Astrocyte (in vitro differentiated cells and primary cell): Measurements from ENCODE around the gene NLRP12. TPM values are rescaled to one million over a fixed set of nuclear protein-coding genes. Genes with fewer than 3 reads are reported as not detected.

ENCODE experiments used
- DNase-seq: peaks from one replicate; pipeline ENCODE4 v3.0.0-alpha.2; 2010; ENCODE audit warnings: low read depth
- FAIRE-seq: peaks from 2 replicates; lab custom pipeline; 2011; peaks lifted over from hg19 to GRCh38; lab: Jason Lieb, UNC
- H2AFZ ChIP-seq: 2 replicates; pipeline ENCODE4 v1.6.0; 2012; ENCODE audit warnings: low read depth, low read length, inconsistent platforms
- H3K27ac ChIP-seq: 2 replicates; pipeline ENCODE4 v1.5.1; 2011; ENCODE audit warnings: low read depth, low read length, inconsistent platforms
- H3K27me3 ChIP-seq: 2 replicates; pipeline ENCODE4 v1.6.0; 2011; ENCODE audit warnings: low read length, inconsistent platforms; ENCODE audit not compliant: insufficient read depth
- H3K36me3 ChIP-seq: 2 replicates; pipeline ENCODE4 v1.5.1; 2011; ENCODE audit warnings: low read length, inconsistent platforms; ENCODE audit not compliant: insufficient read depth
- H3K4me1 ChIP-seq: 2 replicates; pipeline ENCODE4 v1.5.1; 2011; ENCODE audit warnings: low read length, inconsistent platforms; ENCODE audit not compliant: insufficient read depth
- H3K4me2 ChIP-seq: 2 replicates; pipeline ENCODE4 v1.6.0; 2012; ENCODE audit warnings: low read length, inconsistent platforms
- H3K4me3 ChIP-seq: 2 replicates; pipeline ENCODE4 v1.5.1; 2011; ENCODE audit warnings: low read depth, mild to moderate bottlenecking, low read length, inconsistent platforms; ENCODE audit not compliant: insufficient read depth
- H3K79me2 ChIP-seq: 2 replicates; pipeline ENCODE4 v1.6.0; 2012; ENCODE audit warnings: mild to moderate bottlenecking, low read length, inconsistent platforms; ENCODE audit not compliant: insufficient read depth
- H3K9ac ChIP-seq: 2 replicates; pipeline ENCODE4 v1.6.0; 2012; ENCODE audit warnings: mild to moderate bottlenecking, low read length, inconsistent platforms
- H3K9me3 ChIP-seq: 2 replicates; pipeline ENCODE4 v1.5.1; 2012; ENCODE audit warnings: low read depth, mild to moderate bottlenecking, low read length, inconsistent platforms; ENCODE audit not compliant: insufficient read depth
- H4K20me1 ChIP-seq: 2 replicates; pipeline ENCODE4 v1.6.0; 2012; ENCODE audit warnings: low read length, inconsistent platforms; ENCODE audit not compliant: insufficient read depth
- H3K27ac Mint-ChIP-seq: one replicate; pipeline ENCODE4 v1.8.0; 2021; ENCODE audit warnings: mild to moderate bottlenecking, mixed read lengths; ENCODE audit not compliant: unreplicated experiment
- H3K27me3 Mint-ChIP-seq: one replicate; pipeline ENCODE4 v1.8.0; 2021; ENCODE audit warnings: low read depth, mixed read lengths; ENCODE audit not compliant: unreplicated experiment
- H3K36me3 Mint-ChIP-seq: one replicate; pipeline ENCODE4 v1.8.0; 2021; ENCODE audit warnings: low read depth, mixed read lengths; ENCODE audit not compliant: unreplicated experiment
- H3K4me1 Mint-ChIP-seq: one replicate; pipeline ENCODE4 v1.8.0; 2021; ENCODE audit warnings: low read depth, mixed read lengths; ENCODE audit not compliant: unreplicated experiment
- H3K4me3 Mint-ChIP-seq: one replicate; pipeline ENCODE4 v1.8.0; 2021; ENCODE audit warnings: mild to moderate bottlenecking, moderate library complexity, mixed read lengths; ENCODE audit not compliant: unreplicated experiment
- H3K9me3 Mint-ChIP-seq: one replicate; pipeline ENCODE4 v1.8.0; 2021; ENCODE audit warnings: mild to moderate bottlenecking, mixed read lengths; ENCODE audit not compliant: unreplicated experiment
- EZH2 ChIP-seq: IDR thresholded peaks from 2 replicates; pipeline ENCODE4 v1.6.1; 2012; ENCODE audit warnings: mild to moderate bottlenecking, low read length, inconsistent platforms; ENCODE audit not compliant: insufficient read depth
- total RNA-seq: library from RNA; stranded (reverse); gene quantifications from 2 replicates; pipeline ENCODE4 v1.2.1, GENCODE V29; 2021
- TF ChIP-seq, protein P1 (sequence below): IDR thresholded peaks from 2 replicates; pipeline ENCODE4 v1.5.1; 2011; ENCODE audit warnings: low read depth, mild to moderate bottlenecking, inconsistent platforms, low read length, moderate library complexity; ENCODE audit not compliant: insufficient read depth

The NLRP12 gene
- total RNA-seq, 1 donor from 2014 or later, result not detected

DNA sequence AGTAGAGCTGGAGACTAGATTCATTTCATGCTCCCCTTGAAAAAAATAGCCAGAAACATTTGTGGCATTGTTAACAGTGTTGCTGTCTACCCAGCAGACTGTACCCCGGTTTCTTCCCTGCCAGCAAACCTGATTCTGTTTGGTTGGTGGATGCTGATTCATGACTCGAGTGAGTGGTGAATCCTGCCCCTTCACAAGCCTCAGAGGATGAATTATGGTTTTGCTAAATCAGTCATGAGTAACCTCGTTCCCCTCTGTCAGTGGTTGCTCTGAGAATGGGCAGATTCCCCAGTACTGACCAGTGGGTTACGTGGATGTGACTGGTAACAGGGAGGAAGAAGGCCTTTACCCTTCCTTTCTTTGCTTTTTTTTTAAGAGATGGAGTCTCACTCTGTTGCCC, 10.1 kb downstream of the NLRP12 start:
- Histone ChIP-seq H3K27me3 (no peaks in the 10 kb centered on the region), H3K9me3 (no peaks in the 10 kb centered on the region), H3K4me1 (no peaks in the 10 kb centered on the region), H3K9ac (no peak overlapping the region), H3K4me2 (no peak overlapping the region), H3K79me2 (no peaks in the 10 kb centered on the region), H3K36me3 (no peaks in the 10 kb centered on the region), H3K27ac (no peak overlapping the region), H3K4me3 (no peak overlapping the region), H2AFZ (no peak overlapping the region), H4K20me1 (no peaks in the 10 kb centered on the region)
- Mint-ChIP-seq H3K4me3 (no peak overlapping the region), H3K27me3 (peaks cover 2% of the 10 kb centered on the region), H3K27ac (no peak overlapping the region), H3K36me3 (no peaks in the 10 kb centered on the region), H3K9me3 (no peaks in the 10 kb centered on the region), H3K4me1 (no peaks in the 10 kb centered on the region)
- FAIRE-seq (no peak), DNase-seq (peak; percentile 43)
- TF ChIP-seq, protein P1, sequence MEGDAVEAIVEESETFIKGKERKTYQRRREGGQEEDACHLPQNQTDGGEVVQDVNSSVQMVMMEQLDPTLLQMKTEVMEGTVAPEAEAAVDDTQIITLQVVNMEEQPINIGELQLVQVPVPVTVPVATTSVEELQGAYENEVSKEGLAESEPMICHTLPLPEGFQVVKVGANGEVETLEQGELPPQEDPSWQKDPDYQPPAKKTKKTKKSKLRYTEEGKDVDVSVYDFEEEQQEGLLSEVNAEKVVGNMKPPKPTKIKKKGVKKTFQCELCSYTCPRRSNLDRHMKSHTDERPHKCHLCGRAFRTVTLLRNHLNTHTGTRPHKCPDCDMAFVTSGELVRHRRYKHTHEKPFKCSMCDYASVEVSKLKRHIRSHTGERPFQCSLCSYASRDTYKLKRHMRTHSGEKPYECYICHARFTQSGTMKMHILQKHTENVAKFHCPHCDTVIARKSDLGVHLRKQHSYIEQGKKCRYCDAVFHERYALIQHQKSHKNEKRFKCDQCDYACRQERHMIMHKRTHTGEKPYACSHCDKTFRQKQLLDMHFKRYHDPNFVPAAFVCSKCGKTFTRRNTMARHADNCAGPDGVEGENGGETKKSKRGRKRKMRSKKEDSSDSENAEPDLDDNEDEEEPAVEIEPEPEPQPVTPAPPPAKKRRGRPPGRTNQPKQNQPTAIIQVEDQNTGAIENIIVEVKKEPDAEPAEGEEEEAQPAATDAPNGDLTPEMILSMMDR, result no peak
- no peak for TF ChIP-seq EZH2

DNA sequence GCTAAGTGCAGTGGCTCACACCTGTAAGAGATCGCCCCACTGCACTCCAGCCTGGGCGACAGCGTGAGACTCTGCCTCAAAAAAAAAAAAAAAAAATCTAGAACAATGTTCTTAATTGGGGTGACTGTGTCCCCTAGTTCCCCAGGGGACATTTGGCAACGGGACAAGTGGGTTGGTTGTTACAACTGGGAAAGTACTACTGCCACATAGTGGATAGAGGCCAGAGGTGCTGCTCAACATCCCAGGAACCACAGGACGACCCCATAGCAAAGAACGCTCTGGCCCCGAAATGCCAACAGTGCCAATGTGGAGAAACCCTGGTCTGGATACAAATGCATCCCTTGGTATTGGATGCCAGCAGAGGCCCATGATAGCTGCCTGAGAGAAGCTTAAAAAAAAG, 11.8 kb downstream of the NLRP12 start:
- TF ChIP-seq, protein P1, result no peak
- H3K79me2 ChIP-seq, result no peaks in the 10 kb centered on the region
- H3K27ac ChIP-seq, result no peak overlapping the region
- H3K9me3 ChIP-seq, result no peaks in the 10 kb centered on the region
- FAIRE-seq (no peak), DNase-seq (no peak)
- H3K27me3 Mint-ChIP-seq, result peaks cover 2% of the 10 kb centered on the region
- no peaks in the 10 kb centered on the region for H3K4me1 Mint-ChIP-seq
- H3K4me2 ChIP-seq, result no peak overlapping the region
- no peak overlapping the region for H3K9ac ChIP-seq
- no peak overlapping the region for H2AFZ ChIP-seq
- no peaks in the 10 kb centered on the region for H4K20me1 ChIP-seq
- no peaks in the 10 kb centered on the region for H3K36me3 ChIP-seq
- no peak overlapping the region for H3K4me3 Mint-ChIP-seq
- no peak overlapping the region for H3K27ac Mint-ChIP-seq
- H3K4me1 ChIP-seq, result no peaks in the 10 kb centered on the region
- H3K27me3 ChIP-seq, result no peaks in the 10 kb centered on the region
- H3K4me3 ChIP-seq, result no peak overlapping the region
- H3K9me3 Mint-ChIP-seq, result no peaks in the 10 kb centered on the region
- H3K36me3 Mint-ChIP-seq, result no peaks in the 10 kb centered on the region

DNA sequence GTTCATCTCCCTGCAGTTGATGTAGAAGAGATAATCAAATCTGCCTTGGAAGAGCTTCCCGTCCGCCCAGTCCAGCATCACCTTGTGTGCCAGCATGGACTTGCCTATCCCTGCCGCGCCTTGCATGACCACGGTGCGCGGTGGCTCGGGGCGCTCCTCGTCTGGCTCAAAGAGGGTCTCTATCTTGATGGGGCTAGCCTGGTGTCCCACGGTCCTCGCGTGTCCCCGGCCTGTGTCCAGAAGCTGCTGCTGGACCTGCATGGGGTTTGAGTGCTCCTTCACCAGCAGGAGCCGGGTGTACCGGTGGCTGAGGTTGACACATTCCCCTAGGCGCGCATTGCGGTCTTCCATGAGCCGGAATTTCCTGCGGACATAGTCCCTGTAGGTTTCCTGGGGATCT, 13.2 kb downstream of the NLRP12 start:
- Histone ChIP-seq H3K9me3 (no peaks in the 10 kb centered on the region), H3K4me3 (no peak overlapping the region), H4K20me1 (no peaks in the 10 kb centered on the region), H3K27ac (no peak overlapping the region), H2AFZ (no peak overlapping the region), H3K79me2 (no peaks in the 10 kb centered on the region), H3K27me3 (no peaks in the 10 kb centered on the region), H3K4me1 (no peaks in the 10 kb centered on the region), H3K9ac (no peak overlapping the region), H3K36me3 (no peaks in the 10 kb centered on the region), H3K4me2 (no peak overlapping the region)
- TF ChIP-seq, protein P1, result no peak
- no peak for TF ChIP-seq EZH2
- FAIRE-seq (no peak), DNase-seq (no peak)
- Mint-ChIP-seq H3K4me1 (no peaks in the 10 kb centered on the region), H3K27ac (peak overlapping the region; percentile 34), H3K36me3 (no peaks in the 10 kb centered on the region), H3K27me3 (peaks cover 2% of the 10 kb centered on the region), H3K4me3 (no peak overlapping the region), H3K9me3 (no peaks in the 10 kb centered on the region)
